DND-41 (cell line): Measurements from ENCODE around the gene SNAPC1.

ENCODE experiments used
- CTCF ChIP-seq: IDR thresholded peaks from 2 replicates; pipeline ENCODE4 v1.5.1; 2012; ENCODE audit warnings: borderline replicate concordance, low read length, moderate library complexity, mild to moderate bottlenecking; ENCODE audit not compliant: poor library complexity, severe bottlenecking; ENCODE audit errors: extremely low read depth
- EZH2 ChIP-seq: IDR thresholded peaks from 3 replicates; pipeline ENCODE4 v1.6.1; 2012; ENCODE audit warnings: borderline replicate concordance, low read depth, mild to moderate bottlenecking, moderate library complexity, low read length, inconsistent platforms; ENCODE audit not compliant: severe bottlenecking

- TF ChIP-seq CTCF (no peak), EZH2 (no peak)
Observed at GRCh38 chr14:61746881-61747280, 15.3 kb upstream of the SNAPC1 start.
